HG03060 (cell line): ENCODE measurements around the gene AMD1.
"Not testable (repeated sequence)": the region's sequence is repeated elsewhere in the genome, so short reads cannot be mapped to it uniquely, and the experiment has no call there.

Experiments used
- ATAC-seq: cut with Tn5 transposase; IDR thresholded peaks from one replicate; pipeline ENCODE4 v1.9.1; 2021; ENCODE audit warnings: low read depth, moderate number of reproducible peaks; ENCODE audit not compliant: unreplicated experiment

Gene AMD1

DNA sequence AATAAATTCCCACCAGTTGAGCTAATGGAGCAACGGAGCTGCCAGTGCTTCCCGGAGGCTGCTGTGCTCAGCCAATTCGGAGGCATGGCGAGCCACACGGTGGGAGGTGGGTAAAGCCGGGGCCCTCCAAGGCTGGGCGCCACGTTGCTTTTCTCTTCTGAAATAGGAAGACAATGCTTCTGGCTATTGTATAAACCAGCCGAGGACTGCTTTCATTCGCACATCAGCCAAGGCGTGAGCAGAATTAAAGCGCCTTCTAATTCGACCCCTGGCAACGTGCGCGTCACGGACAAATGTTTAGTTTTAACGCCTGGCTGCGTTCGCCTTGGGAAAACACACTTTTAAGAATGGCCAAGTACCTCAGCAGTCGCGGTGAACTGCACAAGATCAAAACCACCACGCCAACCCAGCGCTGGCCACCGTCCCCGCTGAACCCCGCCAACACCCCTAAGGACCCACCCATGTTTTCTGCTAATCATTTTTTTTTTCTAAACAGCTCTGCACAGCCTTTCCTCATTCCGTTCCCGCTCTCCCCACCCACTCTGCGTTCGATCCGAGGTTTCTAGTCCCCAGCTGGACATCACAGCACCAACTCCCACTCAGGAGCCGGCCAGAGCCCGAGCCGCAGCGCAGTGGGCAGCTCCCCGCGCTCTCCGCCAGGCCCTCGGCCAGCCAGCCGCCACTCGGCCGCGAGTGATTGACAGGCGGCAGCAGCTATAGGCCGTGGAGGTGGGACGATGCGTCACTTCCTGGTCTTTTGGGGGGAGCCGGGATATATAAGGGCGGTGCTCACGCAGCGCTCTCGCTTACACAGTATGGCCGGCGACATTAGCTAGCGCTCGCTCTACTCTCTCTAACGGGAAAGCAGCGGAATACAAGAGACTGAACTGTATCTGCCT lies at the start of gene AMD1:
Gene AMD1 (plus strand): TSS at position 805 of the 899 bp plus-strand sequence. CDS start 321 bp downstream, outside the sequence.
- peak; percentile 50 for ATAC-seq

DNA sequence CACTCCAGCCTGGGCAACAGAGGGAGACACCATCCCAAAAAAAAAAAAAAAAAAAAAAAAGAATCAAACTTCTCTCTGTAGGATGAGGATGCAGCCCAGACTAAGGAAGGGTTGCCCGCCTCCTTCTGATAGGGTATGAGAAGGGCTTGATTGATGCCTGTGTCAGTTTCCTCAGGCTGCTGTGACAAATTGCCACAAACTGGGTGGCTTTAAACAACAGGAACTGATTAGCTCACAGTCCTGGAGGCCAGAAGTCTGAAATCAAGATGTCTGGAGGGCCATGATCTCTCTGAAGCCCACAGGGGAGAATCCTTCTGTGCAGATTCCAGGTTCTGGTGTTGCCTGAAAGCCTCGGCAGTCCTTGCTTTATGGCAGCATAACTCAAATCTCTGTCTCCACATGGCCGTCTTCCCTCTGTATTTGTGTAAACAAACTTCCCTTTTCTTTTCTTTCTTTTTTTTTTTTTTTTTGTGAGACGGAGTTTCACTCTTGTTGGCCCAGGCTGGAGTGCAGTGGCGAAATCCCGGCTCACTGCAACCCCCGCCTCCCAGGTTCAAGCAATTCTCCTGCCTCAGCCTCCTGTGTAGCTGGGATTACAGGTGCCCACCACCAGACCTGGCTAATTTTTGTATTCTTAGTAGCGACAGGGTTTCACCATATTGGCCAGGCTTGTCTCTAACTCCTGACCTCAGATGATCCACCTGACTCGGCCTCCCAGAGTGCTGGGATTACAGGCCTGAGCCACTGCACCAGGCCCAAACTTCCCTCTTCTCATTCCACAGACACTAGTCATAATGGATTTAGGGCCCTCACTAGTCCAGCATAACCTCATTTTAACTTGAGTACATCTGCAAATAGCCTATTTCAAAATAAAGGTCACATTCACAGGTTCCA lies 48.1 kb upstream of the AMD1 start:
- no peak for ATAC-seq

- no peak for ATAC-seq
Measured at GRCh38 chr6:110828396-110828795, 46.2 kb upstream of the AMD1 start.

- no peak for ATAC-seq
Measured at GRCh38 chr6:110831405-110831804, 43.2 kb upstream of the AMD1 start.

DNA sequence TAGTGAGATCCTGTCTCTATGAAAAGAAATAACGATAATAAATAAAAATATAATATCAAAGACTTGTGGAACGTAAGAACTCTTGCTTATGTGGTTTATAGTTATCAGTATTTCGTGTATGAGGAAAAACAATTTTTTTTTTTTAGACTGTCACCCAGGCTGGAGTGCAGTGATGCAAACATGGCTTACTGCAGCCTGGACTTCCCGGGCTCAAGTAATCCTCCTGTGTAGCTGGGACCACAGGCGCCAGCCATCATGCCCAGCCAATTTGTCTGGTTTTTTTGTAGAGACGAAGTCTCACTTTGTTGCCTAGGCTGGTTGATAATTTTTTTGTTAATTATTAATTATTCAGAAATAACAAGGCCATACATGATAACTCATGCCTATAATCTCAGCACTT lies 40.8 kb upstream of the AMD1 start:
- no peak for ATAC-seq

DNA sequence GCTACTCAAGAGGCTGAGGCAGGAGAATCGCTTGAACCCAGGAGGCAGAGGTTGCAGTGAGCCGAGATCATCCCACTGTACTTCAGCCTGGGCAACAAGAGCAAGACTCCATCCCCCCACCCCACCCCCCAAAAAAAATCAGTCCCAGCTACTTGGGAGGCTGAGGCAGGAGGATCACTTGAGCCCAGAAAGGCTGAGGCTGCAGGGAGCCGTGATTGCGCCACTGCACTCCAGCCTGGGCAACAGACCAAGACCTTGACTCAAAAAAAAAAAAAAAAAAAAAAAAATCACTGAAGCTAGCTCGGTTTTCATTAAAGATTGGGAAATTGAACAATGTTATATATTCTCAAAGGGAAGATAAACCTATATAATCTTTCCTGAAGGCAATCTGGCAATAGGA lies 38.8 kb upstream of the AMD1 start:
- ATAC-seq, result not testable (repeated sequence)

GRCh38 chr6:110841266-110841665 lies 33.3 kb upstream of the AMD1 start:
- ATAC-seq, result no peak

GRCh38 chr6:110849781-110850180 lies 24.8 kb upstream of the AMD1 start:
- no peak for ATAC-seq

DNA sequence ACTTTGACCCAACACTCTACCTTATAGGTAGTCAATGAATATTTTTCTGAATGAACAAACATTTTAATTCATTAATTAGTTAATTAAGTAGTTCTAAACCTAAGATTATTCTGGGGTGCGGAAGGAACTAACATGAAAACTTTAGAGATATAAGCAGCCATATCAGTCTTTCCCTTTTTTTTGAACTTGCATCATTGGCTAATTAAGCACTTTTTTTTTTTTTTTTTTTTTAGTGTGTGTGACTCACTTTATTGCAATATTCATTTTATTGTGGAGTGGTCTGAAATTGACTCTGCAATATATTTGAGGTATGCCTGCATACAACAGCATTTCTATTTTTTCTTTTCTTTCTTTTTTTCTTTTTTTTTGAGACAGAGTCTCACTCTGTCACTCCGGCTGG lies 21.8 kb upstream of the AMD1 start:
- no peak for ATAC-seq

GRCh38 chr6:110853754-110854477 lies 20.7 kb upstream of the AMD1 start:
- no peak for ATAC-seq

- no peak for ATAC-seq
Measured at GRCh38 chr6:110856296-110856695, 18.3 kb upstream of the AMD1 start.

GRCh38 chr6:110858016-110858415 lies 16.6 kb upstream of the AMD1 start:
- no peak for ATAC-seq

DNA sequence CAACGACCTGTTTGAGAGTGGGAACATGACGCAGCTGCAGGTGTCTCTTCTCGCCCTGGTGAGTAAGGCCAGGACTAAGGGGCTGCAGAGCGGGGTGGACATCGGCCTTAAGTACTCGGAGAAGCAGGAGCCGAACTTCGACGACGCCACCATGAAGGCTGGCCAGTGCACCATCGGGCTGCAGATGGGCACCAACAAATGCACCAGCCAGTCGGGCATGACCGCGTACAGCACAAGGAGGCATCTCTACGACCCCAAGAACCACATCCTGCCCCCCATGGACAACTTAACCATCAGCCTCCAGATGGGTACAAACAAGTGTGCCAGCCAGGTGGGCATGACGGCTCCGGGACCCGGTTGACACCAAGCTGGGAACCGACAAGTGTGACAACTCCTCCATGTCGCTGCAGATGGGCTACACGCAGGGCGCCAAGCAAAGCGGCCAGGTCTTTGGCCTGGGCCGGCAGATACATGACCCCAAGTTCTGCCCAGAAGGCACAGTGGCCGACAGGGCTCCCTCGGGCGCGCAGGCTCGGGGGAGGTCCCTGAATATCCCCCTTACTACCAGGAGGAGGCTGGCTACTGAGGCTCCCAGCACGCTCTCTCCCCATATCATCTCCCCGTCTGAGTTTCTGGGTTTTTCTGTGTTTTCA lies 15.9 kb upstream of the AMD1 start:
- ATAC-seq, result no peak

- no peak for ATAC-seq
Measured at GRCh38 chr6:110859335-110859792, 15.2 kb upstream of the AMD1 start.

DNA sequence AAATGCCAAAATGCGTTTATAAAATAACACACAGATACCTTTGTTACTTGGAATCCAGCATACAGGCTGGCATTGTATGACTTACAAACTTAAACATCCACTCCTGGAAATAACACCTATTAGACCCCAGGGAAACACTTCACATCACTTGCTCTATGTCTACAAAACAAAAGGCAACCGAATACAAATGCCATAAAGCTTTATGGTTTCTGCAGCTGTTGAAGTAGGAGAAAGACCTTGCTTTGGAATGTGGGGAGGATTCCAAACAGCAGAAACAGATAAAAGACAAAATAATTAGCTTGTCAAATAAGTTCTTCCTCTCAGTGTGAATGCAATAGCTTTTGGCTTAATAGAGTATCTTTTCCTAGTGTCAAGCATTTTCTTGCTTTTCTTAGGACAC lies 9.8 kb upstream of the AMD1 start:
- no peak for ATAC-seq

- ATAC-seq, result no peak
Measured at GRCh38 chr6:110874880-110875547, 429 bp downstream of the AMD1 start.

GRCh38 chr6:110875548-110876169 lies 1.1 kb downstream of the AMD1 start:
- ATAC-seq, result no peak

GRCh38 chr6:110876170-110876773 lies 1.7 kb downstream of the AMD1 start:
- peak; percentile 21 for ATAC-seq
